IMR-90 (cell line): ENCODE data around the gene BDKRB1. TPM values are rescaled to one million over a fixed set of nuclear protein-coding genes. Genes with fewer than 3 reads are reported as not detected.
A peak's percentile ranks its signal among the peaks of the same experiment; 100 is the strongest.

Experiments
- ATAC-seq: fragments of 200-7000 bp; cut with Tn5 transposase; 2 replicates; pipeline ENCODE4 v1.9.1; 2020; ENCODE audit warnings: low read depth, mild to moderate bottlenecking, moderate library complexity
- BruUV-seq: library from RNA; stranded (reverse); fragments of 400-500 nt; replicated peaks from 2 replicates; lab custom pipeline; 2021; lab: Mats Ljungman, UMichigan
- CTCF ChIA-PET: fragments of 300-600 bp; formaldehyde crosslinking; extraction: SDS; loops from one replicate; lab custom pipeline; 2021; ENCODE audit warnings: antibody characterized with exemption; lab: Yijun Ruan, JAX
- POLR2A ChIA-PET: fragments of 300-600 bp; sonication (Branson Sonifier 250); formaldehyde crosslinking; loops from one replicate; lab custom pipeline; 2022; ENCODE audit warnings: antibody characterized with exemption; ENCODE audit not compliant: unreplicated experiment; lab: Charles Lee
- DNase-seq: peaks from one replicate; pipeline ENCODE4 v3.0.0; 2013
- H2AFZ ChIP-seq: replicated peaks from 2 replicates; pipeline ENCODE3; 2013; ENCODE audit warnings: low read length, mild to moderate bottlenecking; ENCODE audit not compliant: poor library complexity
- H2AK5ac ChIP-seq: 2 replicates; pipeline ENCODE4 v1.6.1; 2013; ENCODE audit warnings: low read depth, low read length, inconsistent platforms
- H2AK9ac ChIP-seq: replicated peaks from 2 replicates; pipeline ENCODE3; 2013; ENCODE audit warnings: mild to moderate bottlenecking, low read depth, low read length, moderate library complexity; ENCODE audit not compliant: poor library complexity
- H2BK120ac ChIP-seq: 2 replicates; pipeline ENCODE4 v1.6.1; 2013; ENCODE audit warnings: low read depth, low read length, inconsistent platforms
- H2BK15ac ChIP-seq: 3 replicates; pipeline ENCODE4 v1.6.1; 2013; ENCODE audit warnings: low read depth, low read length, inconsistent platforms
- H2BK20ac ChIP-seq: 2 replicates; pipeline ENCODE4 v1.6.1; 2013; ENCODE audit warnings: low read depth, mild to moderate bottlenecking, inconsistent platforms, low read length, moderate library complexity
- H2BK5ac ChIP-seq: 2 replicates; pipeline ENCODE4 v1.6.1; 2013; ENCODE audit warnings: mild to moderate bottlenecking, low read depth, low read length, inconsistent platforms; ENCODE audit not compliant: poor library complexity, severe bottlenecking
- H3K14ac ChIP-seq: replicated peaks from 2 replicates; pipeline ENCODE4 v1.6.1; 2013; ENCODE audit warnings: low read depth, low read length, inconsistent platforms
- H3K18ac ChIP-seq: 2 replicates; pipeline ENCODE4 v1.6.1; 2013; ENCODE audit warnings: low read depth, low read length, control low read depth
- H3K23ac ChIP-seq: 2 replicates; pipeline ENCODE4 v1.6.1; 2013; ENCODE audit warnings: low read depth, low read length, inconsistent platforms
- H3K27ac ChIP-seq: 2 replicates; pipeline ENCODE4 v1.5.1; 2013; ENCODE audit warnings: mild to moderate bottlenecking, control low read depth, low read length; ENCODE audit not compliant: insufficient read depth
- H3K27me3 ChIP-seq: 2 replicates; pipeline ENCODE4 v1.6.1; 2013; ENCODE audit warnings: low read length; ENCODE audit not compliant: control insufficient read depth, insufficient read depth
- H3K36me3 ChIP-seq: 2 replicates; pipeline ENCODE4 v1.6.1; 2013; ENCODE audit warnings: low read length, mixed read lengths; ENCODE audit not compliant: control insufficient read depth, insufficient read depth
- H3K4ac ChIP-seq: 2 replicates; pipeline ENCODE4 v1.6.1; 2013; ENCODE audit warnings: low read depth, low read length, inconsistent platforms
- H3K4me1 ChIP-seq: 2 replicates; pipeline ENCODE4 v1.6.1; 2013; ENCODE audit warnings: low read length, mixed read lengths; ENCODE audit not compliant: control insufficient read depth, insufficient read depth
- H3K4me2 ChIP-seq: 2 replicates; pipeline ENCODE4 v1.6.1; 2013; ENCODE audit warnings: low read depth, mild to moderate bottlenecking, control low read depth, low read length, moderate library complexity
- H3K4me3 ChIP-seq: 2 replicates; pipeline ENCODE4 v1.5.1; 2013; ENCODE audit warnings: low read depth, mild to moderate bottlenecking, control low read depth, low read length, moderate library complexity; ENCODE audit not compliant: insufficient read depth
- H3K56ac ChIP-seq: 2 replicates; pipeline ENCODE4 v1.6.1; 2013; ENCODE audit warnings: low read length, inconsistent platforms; ENCODE audit not compliant: insufficient read depth; ENCODE audit errors: extremely low read depth
- H3K79me1 ChIP-seq, 2 experiments: 2 replicates each; pipeline ENCODE4 v1.6.1; 2013; ENCODE audit warnings: low read length in 2 of 2, inconsistent platforms in 1 of 2, low read depth in 1 of 2
- H3K9ac ChIP-seq: 2 replicates; pipeline ENCODE4 v1.6.1; 2013; ENCODE audit warnings: low read depth, low read length, control low read depth
- H3K9me1 ChIP-seq: 2 replicates; pipeline ENCODE4 v1.6.1; 2013; ENCODE audit warnings: low read length, inconsistent platforms; ENCODE audit not compliant: insufficient read depth
- H3K9me3 ChIP-seq: 2 replicates; pipeline ENCODE4 v1.6.1; 2013; ENCODE audit warnings: low read length; ENCODE audit not compliant: control insufficient read depth, insufficient read depth
- H4K20me1 ChIP-seq: 2 replicates; pipeline ENCODE4 v1.6.1; 2013; ENCODE audit warnings: low read length, inconsistent platforms; ENCODE audit not compliant: insufficient read depth
- H4K5ac ChIP-seq: 2 replicates; pipeline ENCODE4 v1.6.1; 2013; ENCODE audit warnings: mild to moderate bottlenecking, low read depth, low read length, control low read depth
- H4K8ac ChIP-seq, 2 experiments: 2 replicates each; pipeline ENCODE4 v1.6.1; 2013; ENCODE audit warnings: low read depth in 2 of 2, low read length in 2 of 2, control low read depth in 1 of 2, inconsistent platforms in 1 of 2
- H4K91ac ChIP-seq: 2 replicates; pipeline ENCODE4 v1.6.1; 2013; ENCODE audit warnings: low read depth, low read length, inconsistent platforms; ENCODE audit not compliant: insufficient read depth
- BHLHE40 ChIP-seq: fragments of 150-350 bp; IDR thresholded peaks from 2 replicates; pipeline ENCODE4 v1.6.1; 2016; ENCODE audit warnings: mild to moderate bottlenecking, low read depth, low read length
- CTCF ChIP-seq: conservative IDR thresholded peaks from 2 replicates; pipeline ENCODE4 v1.5.1; 2012; ENCODE audit warnings: mild to moderate bottlenecking, low read depth, low read length, improper control_type of control experiment
- RAD21 ChIP-seq: IDR thresholded peaks from 2 replicates; pipeline ENCODE4 v1.6.1; 2012; ENCODE audit warnings: low read length, improper control_type of control experiment
- RFX5 ChIP-seq: IDR thresholded peaks from 2 replicates; pipeline ENCODE4 v1.8.0; 2012; ENCODE audit warnings: low read depth, mild to moderate bottlenecking, low read length, moderate library complexity
- SMC3 ChIP-seq: fragments of 150-350 bp; IDR thresholded peaks from 2 replicates; pipeline ENCODE4 v1.6.1; 2016; ENCODE audit warnings: low read depth, mild to moderate bottlenecking, antibody characterized with exemption, low read length, moderate library complexity
- WGBS, 2 experiments: methylation state at CpG; one replicate each; pipeline versions ENCODE4 v1.1.5 to v1.1.7; 2013; ENCODE audit warnings: missing lambda C conversion rate in 2 of 2; ENCODE audit not compliant: insufficient read length in 1 of 2; ENCODE audit errors: extremely low coverage in 2 of 2; 5-methylcytosine and 5-hydroxymethylcytosine counted together
- dilution Hi-C: fragments of 300-500 bp; cut with HindIII; formaldehyde crosslinking; loops from one replicate; pipeline ENCODE4 v1.14.3; 2018; ENCODE audit warnings: low sequenced_read_pairs; ENCODE audit not compliant: unreplicated experiment
- in situ Hi-C: fragments of 300-500 bp; cut with MboI; formaldehyde crosslinking; loops from 3 replicates; pipeline ENCODE4 v1.14.3; 2019; ENCODE audit warnings: low sequenced_read_pairs, inconsistent platforms, mixed read lengths
- intact Hi-C: fragments of 100-400 bp; cut with micrococcal nuclease; formaldehyde crosslinking; loops from 2 replicates; pipeline ENCODE4 v1.10.0; 2022
- polyA plus RNA-seq, 3 experiments: library from polyadenylated mRNA; depleted of rRNA; stranded (reverse); fragments of >200 nt; gene quantifications; 2 replicates each; pipeline ENCODE4 v1.2.3, GENCODE V29; 2012; ENCODE audit warnings: low replicate concordance in 1 of 3
- total RNA-seq: library from RNA; depleted of rRNA; stranded (reverse); fragments of >200 nt; gene quantifications from 2 replicates; pipeline ENCODE4 v1.2.3, GENCODE V29; 2012

BDKRB1 gene
- total and polyA plus RNA-seq, 2 of the 4 experiments (the other 2 are of a cell fraction) = 56.5 to 130 TPM

DNA sequence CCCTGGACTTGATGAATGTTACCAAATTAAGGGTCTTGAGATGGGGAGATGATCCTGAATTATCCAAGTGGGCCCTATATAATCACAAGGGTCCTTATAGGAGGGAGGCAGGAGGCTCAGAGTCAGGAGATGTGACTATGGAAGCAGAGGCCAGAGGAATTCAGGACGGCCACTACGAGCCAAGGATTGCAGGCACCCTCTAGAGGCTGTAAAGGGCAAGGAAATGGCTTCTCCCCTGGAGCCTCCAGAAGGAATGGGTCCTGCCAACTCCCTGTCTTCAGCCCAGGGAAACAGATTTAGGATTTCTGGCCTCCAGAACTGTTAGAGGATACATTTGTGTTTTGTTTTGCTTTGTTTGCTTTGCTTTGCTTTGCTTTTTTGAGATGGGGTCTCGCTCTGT, 8.8 kb downstream of the BDKRB1 start:
- no peak overlapping the region for H3K9ac ChIP-seq
- 0 out of 2 replicates have a peak overlapping the region, but pooled peaks have one; percentile 36 for H2BK20ac ChIP-seq
- H3K4me3 ChIP-seq = no peak overlapping the region
- no peak overlapping the region for H3K56ac ChIP-seq
- H3K4me2 ChIP-seq = no peak overlapping the region
- peaks cover 29 to 88% of the 10 kb centered on the region in 2 experiments for H3K79me1 ChIP-seq
- no peak overlapping the region for H2AFZ ChIP-seq
- peak; percentile 47 for TF ChIP-seq CTCF
- no peak for TF ChIP-seq RFX5
- TF ChIP-seq BHLHE40 = no peak
- peak; percentile 38 for TF ChIP-seq SMC3
- TF ChIP-seq RAD21 = peak; percentile 56
- H3K36me3 ChIP-seq = peaks cover 58% of the 10 kb centered on the region
- peak overlapping the region; percentile 64; the same call in 1 of the 2 replicates for H3K4ac ChIP-seq
- H3K9me3 ChIP-seq = peaks cover under 1% of the 10 kb centered on the region; the same call in 1 of the 2 replicates
- peaks cover 36% of the 10 kb centered on the region for H3K9me1 ChIP-seq
- no CpG with 5 or more reads among the region's 3 CpGs for WGBS, 2 experiments
- ATAC-seq = no peak
- peak overlapping the region; percentile 30; the same call in 1 of the 2 replicates for H2BK120ac ChIP-seq
- H2BK15ac ChIP-seq = no peak overlapping the region
- in situ Hi-C loops (loop anchor here (25.0 kb wide), 1 partner anchor 728 kb away; the partner anchor contains the start of gene GLRX5), intact Hi-C loops (loop anchor here (5.0 to 10.0 kb wide), 2 partner anchors 143 to 730 kb away; partner anchors contain the start of gene GLRX5), dilution Hi-C loops (no loop called here)
- peak overlapping the region; percentile 52 for H2BK5ac ChIP-seq
- no peaks in the 10 kb centered on the region for H3K27me3 ChIP-seq
- H3K4me1 ChIP-seq = peaks cover 53% of the 10 kb centered on the region
- H3K23ac ChIP-seq = peak overlapping the region; percentile 25; the same call in 1 of the 2 replicates
- no peak overlapping the region for H2AK9ac ChIP-seq
- peak overlapping the region; percentile 35; the same call in 1 of the 2 replicates for H3K27ac ChIP-seq
- H4K20me1 ChIP-seq = peaks cover 30% of the 10 kb centered on the region
- peak overlapping the region; percentile 15; the same call in 1 of the 2 replicates for H3K18ac ChIP-seq
- H4K8ac ChIP-seq = peak overlapping the region in 1 of 2 experiments; percentile 56; a peak in 3 of 4 replicates
- POLR2A ChIA-PET = no interaction called here
- peak overlapping the region; percentile 31 for H3K14ac ChIP-seq
- peak overlapping the region; percentile 37; the same call in 1 of the 2 replicates for H2AK5ac ChIP-seq
- BruUV-seq = no TSS peak
- DNase-seq = peak; percentile 45
- H4K5ac ChIP-seq = peak overlapping the region; percentile 52
- CTCF ChIA-PET = interaction anchor here (1.0 kb wide), 1 partner anchor 375 kb away, joined by 3 read pairs; no protein-coding TSS in a partner anchor
- peak overlapping the region; percentile 48 for H4K91ac ChIP-seq
